ENCODE measurements around the gene PIM3.

The PIM3 gene

GRCh38 chr22:49963647-49964026, 3.1 kb downstream of the PIM3 start:
- DNase-seq (ENCODE audit: low read depth), result no peak
- H3K4me3 ChIP-seq (ENCODE audit: control insufficient read depth, low read depth, low read length), result no peak overlapping the region; the same call in 1 of the 2 replicates
- TF ChIP-seq CTCF (IDR thresholded peaks at IDR 0.05; ENCODE audit: control insufficient read depth, insufficient read depth, low read depth, low read length, missing control alignments), result no peak

GRCh38 chr22:49964136-49965090, 3.8 kb downstream of the PIM3 start:
- no peak for DNase-seq (ENCODE audit: low read depth)
- H3K4me3 ChIP-seq (ENCODE audit: control insufficient read depth, low read depth, low read length), result no peak overlapping the region
- TF ChIP-seq CTCF (IDR thresholded peaks at IDR 0.05; ENCODE audit: control insufficient read depth, insufficient read depth, low read depth, low read length, missing control alignments), result no peak

- no peak for DNase-seq (ENCODE audit: low read depth)
- no peak for TF ChIP-seq CTCF (IDR thresholded peaks at IDR 0.05; ENCODE audit: control insufficient read depth, insufficient read depth, low read depth, low read length, missing control alignments)
- H3K4me3 ChIP-seq (ENCODE audit: control insufficient read depth, low read depth, low read length), result no peak overlapping the region
Measured at GRCh38 chr22:49965091-49966040, 4.8 kb downstream of the PIM3 start.

- no peak for TF ChIP-seq CTCF (IDR thresholded peaks at IDR 0.05; ENCODE audit: control insufficient read depth, insufficient read depth, low read depth, low read length, missing control alignments)
- no peak for DNase-seq (ENCODE audit: low read depth)
- no peak overlapping the region for H3K4me3 ChIP-seq (ENCODE audit: control insufficient read depth, low read depth, low read length)
Measured at GRCh38 chr22:49966041-49966773, 5.6 kb downstream of the PIM3 start.

- DNase-seq (ENCODE audit: low read depth), result no peak
- H3K4me3 ChIP-seq (ENCODE audit: control insufficient read depth, low read depth, low read length), result no peak overlapping the region
- TF ChIP-seq CTCF (IDR thresholded peaks at IDR 0.05; ENCODE audit: control insufficient read depth, insufficient read depth, low read depth, low read length, missing control alignments), result no peak
Measured at GRCh38 chr22:49966774-49967705, 6.5 kb downstream of the PIM3 start.

Data from AG09309 (cell line).